PC-9 (cell line): ENCODE results near the gene NTNG2.

ENCODE experiments used
- EZH2 ChIP-seq: fragments of 200-600 bp; sonication (generic); IDR thresholded peaks from 2 replicates; pipeline ENCODE4 v1.8.0; 2017; ENCODE audit warnings: antibody characterized with exemption, low read depth
- TF ChIP-seq, protein P1 (sequence below): fragments of 200-600 bp; sonication (generic); conservative IDR thresholded peaks from 2 replicates; pipeline ENCODE4 v1.6.1; 2017; ENCODE audit warnings: mixed run types, antibody characterized with exemption, mild to moderate bottlenecking, moderate library complexity

DNA sequence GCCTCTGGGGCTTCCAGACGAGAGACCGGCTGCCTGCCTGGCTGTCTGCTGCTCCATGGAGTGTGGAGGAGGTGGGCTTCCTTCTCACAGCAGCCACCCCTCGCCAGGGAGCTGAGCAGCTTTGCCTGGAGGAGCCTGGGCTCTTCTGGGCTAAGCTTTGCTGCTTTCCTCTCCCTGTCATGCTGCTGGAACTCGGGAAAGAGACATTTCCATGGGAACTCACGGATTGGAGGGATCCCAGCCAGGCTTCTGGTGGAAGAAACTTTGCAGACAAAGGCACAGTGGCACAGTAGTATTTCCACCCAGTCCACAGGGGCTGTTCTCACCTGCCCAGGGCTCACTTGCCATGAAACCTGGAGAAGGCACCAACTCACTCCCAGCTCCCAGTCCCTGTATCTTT lies 5.6 kb upstream of the NTNG2 start:
- TF ChIP-seq, protein P1, sequence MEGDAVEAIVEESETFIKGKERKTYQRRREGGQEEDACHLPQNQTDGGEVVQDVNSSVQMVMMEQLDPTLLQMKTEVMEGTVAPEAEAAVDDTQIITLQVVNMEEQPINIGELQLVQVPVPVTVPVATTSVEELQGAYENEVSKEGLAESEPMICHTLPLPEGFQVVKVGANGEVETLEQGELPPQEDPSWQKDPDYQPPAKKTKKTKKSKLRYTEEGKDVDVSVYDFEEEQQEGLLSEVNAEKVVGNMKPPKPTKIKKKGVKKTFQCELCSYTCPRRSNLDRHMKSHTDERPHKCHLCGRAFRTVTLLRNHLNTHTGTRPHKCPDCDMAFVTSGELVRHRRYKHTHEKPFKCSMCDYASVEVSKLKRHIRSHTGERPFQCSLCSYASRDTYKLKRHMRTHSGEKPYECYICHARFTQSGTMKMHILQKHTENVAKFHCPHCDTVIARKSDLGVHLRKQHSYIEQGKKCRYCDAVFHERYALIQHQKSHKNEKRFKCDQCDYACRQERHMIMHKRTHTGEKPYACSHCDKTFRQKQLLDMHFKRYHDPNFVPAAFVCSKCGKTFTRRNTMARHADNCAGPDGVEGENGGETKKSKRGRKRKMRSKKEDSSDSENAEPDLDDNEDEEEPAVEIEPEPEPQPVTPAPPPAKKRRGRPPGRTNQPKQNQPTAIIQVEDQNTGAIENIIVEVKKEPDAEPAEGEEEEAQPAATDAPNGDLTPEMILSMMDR = no peak
- TF ChIP-seq EZH2 = no peak
